ENCODE measurements around the gene SYNGR2.

DNA sequence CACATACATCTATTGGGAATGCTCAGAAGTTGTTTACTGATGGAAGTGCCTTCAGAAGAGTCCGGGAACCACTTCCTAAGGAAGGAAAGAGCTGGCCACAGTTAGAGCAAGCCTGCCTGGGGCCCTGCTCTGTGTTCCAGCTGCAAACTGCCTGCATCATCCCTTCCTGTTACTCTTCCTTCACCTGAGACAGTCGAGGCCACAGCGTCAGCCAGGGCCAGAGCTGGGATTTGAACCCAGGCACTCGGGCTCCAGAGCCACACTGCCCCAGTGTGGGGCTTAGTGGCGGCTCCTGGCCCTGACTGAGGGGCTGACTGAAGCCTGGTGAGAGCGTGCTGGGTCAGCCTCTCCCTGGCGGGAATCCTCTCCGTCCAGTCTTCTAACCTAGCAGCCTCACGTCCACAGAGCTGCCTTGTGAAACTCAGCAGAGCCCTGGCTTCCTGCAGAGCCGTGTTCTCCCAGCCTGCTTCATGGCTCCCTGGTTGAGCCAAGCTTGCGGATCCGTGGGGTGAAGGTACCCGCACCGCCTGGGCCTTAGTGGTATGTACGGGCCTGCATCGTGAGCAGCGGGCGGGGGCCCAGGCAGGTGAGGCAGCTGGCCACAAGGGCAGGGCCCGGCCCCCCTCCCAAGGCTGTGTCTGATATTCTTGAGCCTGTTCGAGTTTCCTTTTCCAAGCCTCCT, 26.8 kb upstream of the SYNGR2 start:
- TF ChIP-seq CTCF (IDR thresholded peaks at IDR 0.05) (no peak), EZH2 (IDR thresholded peaks at IDR 0.05; ENCODE audit: borderline replicate concordance, insufficient read depth, low read depth, low read length, poor library complexity, severe bottlenecking) (no peak)

Data from B cell (primary cell).